NCI-H748 (cell line): Measurements from ENCODE around the gene VPS13D.
"Not testable (repeated sequence)": the region's sequence is repeated elsewhere in the genome, so short reads cannot be mapped to it uniquely, and the experiment has no call there.

Experiments used
- DNase-seq: peaks from one replicate; lab custom pipeline; 2025; ENCODE audit not compliant: unreplicated experiment; lab: John Stamatoyannopoulos, UW

Gene VPS13D

GRCh38 chr1:12506281-12507280, 276.8 kb downstream of the VPS13D start:
- DNase-seq: no peak

GRCh38 chr1:12507631-12508030, 277.8 kb downstream of the VPS13D start:
- no peak for DNase-seq

- DNase-seq: no peak
Measured at GRCh38 chr1:12508849-12509248, 279.0 kb downstream of the VPS13D start.

GRCh38 chr1:12511128-12511484, 281.3 kb downstream of the VPS13D start:
- DNase-seq: no peak

DNA sequence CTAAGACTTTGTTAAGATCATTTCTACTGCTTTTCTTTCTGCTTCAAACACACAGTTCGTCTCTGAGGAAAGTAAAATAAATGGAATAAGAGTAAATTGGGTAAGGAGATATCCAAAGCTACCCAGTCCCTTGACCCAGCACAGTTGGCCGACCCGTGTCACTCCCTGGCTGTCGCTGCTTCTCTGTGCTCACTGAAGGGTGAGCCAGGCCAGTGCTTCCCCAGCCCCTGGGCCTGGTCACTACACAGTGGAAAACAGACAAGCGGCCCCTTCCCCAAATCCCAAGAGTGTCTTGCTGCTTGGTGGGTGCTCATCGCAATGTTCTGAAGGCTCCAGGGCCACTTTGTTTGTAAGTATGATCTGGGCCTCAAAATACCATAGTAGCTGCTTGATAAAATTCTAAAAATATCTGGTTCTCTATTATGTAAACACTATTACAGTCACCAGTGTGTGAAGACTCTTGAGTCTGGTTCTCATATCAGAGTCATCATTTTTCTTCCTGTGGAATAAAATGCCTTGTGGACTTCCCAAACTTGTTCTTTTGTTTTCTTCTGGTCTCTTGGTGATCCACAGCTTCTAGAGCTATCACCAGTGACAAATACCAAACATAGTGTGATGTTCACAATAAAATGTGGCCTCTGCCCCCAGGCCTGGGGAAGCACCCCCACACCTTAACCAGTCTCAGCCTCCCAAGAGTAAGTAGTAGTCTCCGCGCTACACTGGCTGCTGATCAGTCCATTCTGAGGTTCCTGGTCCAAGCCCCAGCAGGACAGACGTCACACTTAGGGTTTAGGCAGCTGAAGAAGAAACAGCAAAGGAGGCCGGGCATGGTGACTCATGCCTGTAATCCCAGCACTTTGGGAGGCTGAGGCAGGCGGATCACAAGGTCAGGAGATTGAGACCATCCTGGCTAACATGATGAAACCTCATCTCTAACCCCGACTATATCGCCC, 282.0 kb downstream of the VPS13D start:
- DNase-seq: no peak

DNA sequence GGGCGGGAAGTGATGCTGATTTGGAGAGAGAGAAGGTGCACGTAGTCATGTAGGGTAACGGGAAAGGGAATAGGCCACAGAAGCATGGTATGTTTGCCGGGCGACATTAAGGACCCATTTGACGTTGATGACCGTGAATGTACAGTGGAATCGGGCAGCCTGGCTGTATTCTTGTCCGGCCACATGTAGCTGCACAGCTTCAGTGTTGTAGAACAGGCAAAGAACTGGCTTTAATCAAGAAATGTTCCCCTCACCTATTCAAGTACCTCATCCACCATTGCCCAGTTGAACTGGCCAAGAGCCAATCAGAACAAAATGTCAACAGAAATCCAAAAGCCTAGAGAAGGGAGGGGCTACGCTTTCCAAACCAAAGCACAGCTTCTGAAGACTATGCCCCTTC, 283.4 kb downstream of the VPS13D start:
- DNase-seq: no peak

DNA sequence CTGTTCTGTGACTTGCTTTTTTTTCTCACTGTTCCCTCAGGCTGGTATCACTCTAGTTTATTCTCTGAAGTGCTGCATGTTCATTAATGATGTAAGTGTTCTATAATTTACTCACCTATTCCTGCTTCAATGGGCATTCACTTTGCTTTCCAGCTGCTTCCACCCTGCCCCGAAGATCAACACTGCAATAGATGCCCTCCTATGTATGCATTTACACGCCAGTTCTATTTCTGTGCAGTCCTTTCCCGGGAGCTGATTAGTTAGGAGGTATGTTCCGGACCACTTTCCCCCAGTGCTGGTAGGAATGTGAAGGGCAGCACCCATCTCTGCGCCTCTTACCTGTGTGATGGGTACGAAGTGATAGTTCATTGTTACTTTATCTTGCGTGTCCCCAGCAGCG, 284.8 kb downstream of the VPS13D start:
- DNase-seq: no peak

DNA sequence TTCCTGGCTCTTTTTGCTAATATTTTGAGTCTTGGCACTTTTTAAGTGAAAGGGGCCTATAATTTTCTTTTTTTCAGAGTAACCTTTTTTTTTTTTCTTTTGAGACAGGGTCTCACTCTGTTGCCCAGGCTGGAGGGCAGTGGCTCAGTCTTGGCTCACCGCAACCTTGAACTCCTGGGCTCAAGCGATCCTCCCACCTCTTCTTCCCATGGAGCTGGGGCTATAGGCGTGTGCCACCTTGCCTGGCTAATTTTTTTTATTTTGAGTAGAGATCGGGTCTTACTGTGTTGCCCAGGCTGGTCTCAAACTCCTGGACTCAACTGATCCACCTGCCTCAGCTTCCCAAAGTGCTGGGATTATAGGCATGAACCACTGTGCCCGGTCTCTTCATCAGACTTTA, 285.4 kb downstream of the VPS13D start:
- DNase-seq: no peak

GRCh38 chr1:12516741-12517140, 286.9 kb downstream of the VPS13D start:
- DNase-seq: no peak

DNA sequence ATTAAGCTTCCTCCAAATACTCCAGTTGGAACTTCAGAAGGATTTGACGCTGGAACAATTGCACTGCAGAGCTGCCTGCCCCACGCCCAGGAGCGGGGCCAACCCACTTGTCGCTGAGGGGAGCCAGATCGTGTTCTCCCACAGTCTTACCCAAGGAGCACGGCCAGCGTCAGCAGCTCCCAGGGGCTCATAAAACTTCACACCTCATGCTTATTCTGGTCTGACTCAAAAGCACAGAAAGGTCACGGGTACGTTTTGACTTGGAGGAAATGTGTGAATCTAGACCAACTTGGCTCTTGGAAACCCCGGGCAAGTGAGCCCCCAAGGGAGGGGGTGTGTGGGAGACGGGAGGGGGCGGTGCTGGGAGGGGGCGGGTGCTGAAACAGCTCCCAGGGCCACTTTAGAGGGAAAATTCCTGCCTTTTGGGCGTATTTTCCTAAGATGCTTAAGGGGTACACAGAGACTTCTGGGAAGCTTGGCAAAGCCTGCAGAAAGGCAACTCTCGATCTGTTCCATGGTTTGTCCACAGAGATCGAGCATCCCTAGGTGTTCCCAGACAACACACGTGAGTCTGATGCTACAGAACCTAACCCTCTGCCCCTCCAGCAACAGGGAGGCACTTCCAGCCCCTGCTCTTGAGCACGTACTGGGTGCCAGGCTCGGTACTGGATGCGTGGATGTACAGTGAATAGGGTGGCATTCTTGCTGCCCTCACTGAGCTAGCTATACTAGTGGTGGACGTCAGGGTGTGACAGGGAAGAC, 289.3 kb downstream of the VPS13D start:
- no peak for DNase-seq

DNA sequence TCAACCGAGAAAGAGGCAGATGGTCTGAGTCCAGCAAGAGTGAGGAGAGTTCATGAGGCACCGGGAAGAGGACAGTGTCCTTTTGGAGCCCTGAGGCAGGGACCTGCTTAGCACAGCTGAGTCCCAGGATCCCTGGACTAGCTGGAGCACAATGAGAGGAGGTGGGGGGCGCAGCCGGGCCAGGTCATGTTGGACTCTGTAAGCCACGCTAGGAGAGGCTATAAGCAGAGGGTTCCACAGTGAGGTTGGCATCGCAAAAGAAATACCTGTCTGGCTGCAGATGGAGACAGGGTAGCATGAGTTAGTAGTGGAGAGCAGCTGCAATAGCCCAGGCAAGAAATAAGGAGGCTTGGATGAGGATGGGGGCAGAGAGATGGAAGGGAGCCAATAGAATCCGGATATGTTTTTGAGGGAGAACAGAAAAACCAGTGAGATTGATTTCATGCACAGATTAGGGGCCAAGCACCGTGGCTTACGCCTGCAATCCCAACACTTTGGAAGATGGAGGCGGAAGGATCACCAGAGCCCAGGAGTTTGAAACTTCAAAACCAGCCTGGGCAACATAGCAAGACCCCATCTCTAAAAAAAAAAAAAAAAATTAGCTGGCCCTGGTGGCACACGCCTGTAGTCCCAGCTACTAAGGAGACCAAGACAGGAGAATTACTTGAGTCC, 290.0 kb downstream of the VPS13D start:
- no peak for DNase-seq

GRCh38 chr1:12521096-12521495, 291.3 kb downstream of the VPS13D start:
- no peak for DNase-seq

DNA sequence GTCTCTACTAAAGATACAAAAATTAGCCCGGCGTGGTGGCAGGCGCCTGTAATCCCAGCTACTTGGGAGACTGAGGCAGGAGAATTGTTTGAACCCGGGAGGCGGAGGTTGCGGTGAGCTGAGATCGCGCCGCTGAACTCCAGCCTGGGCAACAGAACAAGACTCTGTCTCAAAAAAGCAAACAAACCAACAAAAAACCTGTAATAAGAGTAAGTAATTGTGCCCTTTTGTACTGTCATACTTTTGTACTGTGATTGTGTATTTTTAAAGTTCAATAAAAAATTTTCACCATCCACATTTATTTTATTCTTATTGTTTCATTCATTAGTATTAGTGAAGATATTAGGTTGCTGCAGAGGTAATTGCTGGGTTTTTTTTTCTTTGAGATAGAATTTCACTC, 292.9 kb downstream of the VPS13D start:
- not testable (repeated sequence) for DNase-seq

DNA sequence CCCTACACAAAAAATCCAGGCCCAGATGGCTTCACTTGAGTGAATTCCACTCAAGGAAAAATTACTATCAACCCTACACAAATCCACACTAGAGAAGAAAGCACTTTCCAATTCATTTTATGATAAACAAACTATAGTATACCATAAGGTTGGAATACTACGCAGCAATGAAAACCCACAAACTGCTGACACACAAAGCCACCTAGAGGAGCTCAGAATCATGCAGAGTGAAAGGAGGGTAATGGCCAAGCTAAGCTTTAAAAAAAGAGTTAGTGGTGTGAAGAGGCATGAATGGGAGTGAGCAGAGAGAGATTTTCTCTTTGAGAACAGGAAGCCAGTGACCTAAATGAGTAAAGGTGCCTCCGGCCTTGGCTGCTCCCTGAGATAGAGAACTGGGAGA, 294.4 kb downstream of the VPS13D start:
- DNase-seq: no peak

- DNase-seq: no peak
Measured at GRCh38 chr1:12525311-12526181, 295.7 kb downstream of the VPS13D start.

DNA sequence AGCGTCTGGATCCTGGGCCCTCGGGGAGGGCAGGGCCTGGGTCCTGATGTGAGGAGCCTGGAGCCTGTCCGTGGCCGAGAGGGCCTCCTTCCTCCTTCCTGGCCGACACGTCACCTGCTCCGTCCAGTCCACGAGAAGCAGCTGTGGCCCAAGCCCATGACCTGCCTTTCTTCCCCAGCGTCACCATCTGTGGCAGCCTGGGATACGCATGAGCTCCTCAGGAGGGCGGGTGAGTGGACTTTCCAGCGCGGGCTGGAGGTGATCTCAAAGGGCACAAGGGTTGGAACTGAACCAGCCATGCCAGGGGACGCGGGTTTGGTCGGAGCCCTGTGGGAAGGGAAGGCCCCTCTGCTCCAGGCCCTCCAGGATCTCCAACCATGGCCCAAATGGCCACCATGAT, 297.7 kb downstream of the VPS13D start:
- DNase-seq: no peak

DNA sequence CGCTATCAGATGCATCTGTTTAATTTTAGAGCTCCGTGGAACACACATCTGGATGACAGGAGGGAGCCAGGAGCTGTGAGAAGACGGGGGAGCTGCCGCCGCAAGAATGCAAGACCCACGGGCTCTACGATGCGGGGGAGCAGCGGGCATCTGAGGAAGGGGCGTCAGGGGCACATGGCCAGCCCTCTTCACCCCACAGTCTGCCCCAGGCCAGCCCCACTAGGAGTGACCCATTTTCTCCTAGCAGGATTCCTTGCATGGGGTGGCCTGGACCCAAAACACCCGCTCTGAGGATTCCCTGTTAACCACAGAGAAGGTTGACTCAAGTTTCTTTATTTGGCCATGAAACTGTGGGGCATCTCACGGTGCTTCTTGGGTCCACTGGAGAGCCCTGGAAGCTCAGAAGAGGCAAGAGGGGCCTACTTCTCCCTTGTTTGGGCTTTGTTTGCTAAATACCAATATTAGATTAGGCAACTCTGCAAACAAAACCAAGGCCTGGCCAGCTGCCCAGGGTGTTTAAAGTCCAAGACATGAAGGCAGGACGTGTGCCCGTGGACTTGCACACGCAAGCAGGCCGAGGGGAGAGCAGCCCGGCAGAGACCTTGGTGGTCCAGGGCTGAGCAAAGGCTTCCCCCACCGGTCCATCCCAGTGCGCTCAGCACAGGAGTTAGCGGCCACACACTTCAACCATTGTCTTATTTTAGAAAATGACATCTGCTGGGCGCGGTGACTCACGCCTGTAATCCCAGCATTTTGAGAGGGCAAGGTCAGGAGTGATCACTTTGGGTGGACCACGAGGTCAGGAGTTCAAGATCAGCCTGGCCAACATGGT, 298.4 kb downstream of the VPS13D start:
- no peak for DNase-seq

- no peak for DNase-seq
Measured at GRCh38 chr1:12529640-12530174, 299.9 kb downstream of the VPS13D start.
